RPMI7951 (cell line): Measurements from ENCODE around the gene SCNN1B. TPM values are rescaled to one million over a fixed set of nuclear protein-coding genes. Genes with fewer than 3 reads are reported as not detected.

Experiments used
- DNase-seq: peaks from one replicate; pipeline ENCODE4 v3.0.0-alpha.2; 2012; ENCODE audit warnings: low read depth
- total RNA-seq: library from RNA; depleted of rRNA; stranded (reverse); fragments of >200 nt; shearing (Covaris generic); gene quantifications from 2 replicates; pipeline ENCODE4 v1.2.3, GENCODE V29; 2014; rRNA removed

The SCNN1B gene
- total RNA-seq, 1 experiment from 2014 or later, result not detected

DNA sequence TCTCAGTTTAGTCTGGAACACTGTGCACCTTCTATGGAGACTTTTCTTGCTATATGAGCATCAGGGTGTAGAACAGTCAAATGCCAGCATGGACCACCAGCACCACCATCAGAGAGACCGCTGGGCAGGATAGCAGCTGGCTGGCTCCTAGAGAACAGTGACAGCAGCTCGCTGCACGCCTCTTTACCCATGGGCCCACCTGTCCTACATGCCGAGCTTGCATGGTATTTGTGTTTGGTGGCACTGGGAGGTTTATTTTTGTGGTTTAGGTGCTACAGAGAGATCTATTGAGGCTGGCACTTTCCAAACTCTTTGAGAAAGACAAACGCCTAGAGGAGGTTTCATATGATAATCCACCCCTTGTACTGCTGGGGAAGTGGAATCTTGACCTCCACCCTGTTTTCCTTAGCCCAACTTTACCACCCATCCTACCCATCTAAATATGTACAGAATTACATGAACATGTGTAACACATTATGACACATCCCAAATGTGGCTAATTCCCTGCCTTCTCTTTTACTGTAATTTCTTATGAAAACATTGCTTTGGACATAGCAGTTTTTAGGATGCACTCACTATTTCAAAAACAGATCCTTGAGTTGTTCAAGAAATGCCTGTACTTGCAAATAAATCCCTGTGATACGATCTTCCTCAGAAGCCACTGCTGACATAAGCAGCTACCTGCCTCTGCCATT, 104.6 kb downstream of the SCNN1B start:
- DNase-seq, result no peak

DNA sequence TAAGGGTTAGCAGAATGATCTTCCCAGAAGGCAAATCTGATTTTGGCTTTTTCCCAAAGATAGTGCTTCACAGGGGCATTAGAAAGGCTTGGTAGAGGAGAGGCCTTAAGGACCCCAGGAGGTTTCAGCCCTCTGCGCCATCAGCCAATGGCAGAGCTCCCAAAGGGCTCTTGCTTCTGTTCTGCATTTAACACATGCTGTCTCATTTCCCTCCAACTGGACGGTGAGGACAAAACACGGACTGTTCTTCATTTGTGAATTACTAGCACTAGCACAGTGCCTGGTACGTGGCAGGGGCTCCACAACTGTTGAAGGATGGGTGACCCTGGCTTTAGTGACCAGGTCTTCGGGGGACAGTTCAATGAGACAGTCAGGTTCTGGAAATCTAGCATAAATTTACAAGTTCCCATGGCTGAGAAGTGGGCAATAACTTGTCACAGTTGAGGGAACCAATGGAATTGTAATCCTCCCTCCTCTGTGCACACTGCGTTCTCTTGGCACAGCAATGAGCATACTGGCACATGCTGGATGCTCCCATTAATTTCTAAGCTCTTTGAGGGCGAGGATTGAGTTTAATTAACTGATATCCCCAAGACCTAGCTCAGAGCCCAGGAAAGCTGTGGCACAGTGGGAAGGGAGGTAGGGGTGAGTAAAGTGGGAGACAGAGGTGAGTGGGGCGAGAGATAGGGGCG, 105.5 kb downstream of the SCNN1B start:
- no peak for DNase-seq

- DNase-seq, result no peak
Measured at GRCh38 chr16:23408242-23408822, 106.2 kb downstream of the SCNN1B start.

DNA sequence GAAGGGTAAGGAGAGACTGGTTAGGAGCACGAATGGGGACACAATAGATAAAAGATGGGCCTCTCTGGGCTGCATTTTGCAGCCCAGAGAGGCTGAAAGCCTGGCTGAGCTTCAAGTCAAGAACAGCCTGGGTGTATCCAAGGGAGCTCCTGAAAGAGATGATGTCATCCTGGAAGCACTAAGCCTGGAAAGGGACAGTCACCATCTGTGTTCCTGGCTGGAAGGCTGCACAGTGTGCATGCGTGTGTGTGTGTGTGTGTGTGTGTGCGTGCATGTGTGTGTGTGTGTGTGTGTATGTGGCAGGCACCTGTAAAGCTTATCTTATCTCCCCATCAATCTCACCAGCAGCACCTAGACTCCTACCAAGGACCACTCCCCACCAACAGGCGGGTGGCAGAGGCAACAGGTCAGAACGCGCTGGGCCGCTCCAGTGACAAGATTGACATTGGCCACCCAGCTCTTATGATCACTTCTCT, 106.8 kb downstream of the SCNN1B start:
- peak; percentile 24 for DNase-seq

- no peak for DNase-seq
Measured at GRCh38 chr16:23409522-23409921, 107.4 kb downstream of the SCNN1B start.

DNA sequence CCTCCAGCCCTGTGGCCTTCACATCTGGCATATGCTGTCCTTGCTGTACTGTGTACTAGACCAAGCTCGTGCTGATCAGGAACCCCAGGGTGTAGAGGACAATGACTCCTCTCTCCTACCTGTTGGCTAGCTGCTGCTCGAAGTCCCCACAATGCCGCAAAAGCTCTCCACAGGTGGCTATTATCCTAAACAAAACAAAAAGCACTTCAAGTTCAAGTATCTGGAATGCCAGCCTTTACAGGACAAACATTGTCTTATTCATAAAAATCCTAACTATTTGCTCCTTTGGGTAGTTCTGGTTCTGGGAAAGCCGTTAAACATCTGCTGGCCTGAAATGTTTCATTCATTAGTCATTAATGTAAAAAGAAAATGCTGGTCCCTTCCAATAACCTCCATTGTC, 108.1 kb downstream of the SCNN1B start:
- DNase-seq, result no peak

DNA sequence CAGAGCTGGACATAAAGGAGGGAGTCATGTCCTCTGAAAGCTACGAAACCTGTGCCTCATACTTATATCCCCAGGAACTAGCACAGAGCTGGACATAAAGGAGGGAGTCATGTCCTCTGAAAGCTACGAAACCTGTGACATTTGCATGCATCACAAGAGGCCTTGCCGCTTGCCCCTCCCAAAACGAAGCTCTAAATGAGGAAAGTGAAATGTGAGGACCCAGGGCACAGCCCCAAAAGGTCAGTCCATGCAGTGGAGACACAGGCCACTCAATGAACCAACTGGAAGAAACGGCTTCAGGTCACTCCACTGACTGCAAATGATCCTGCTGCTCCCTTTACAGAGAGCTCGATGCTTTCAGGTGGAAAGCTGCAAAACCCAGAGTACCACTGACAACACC, 112.6 kb downstream of the SCNN1B start:
- DNase-seq, result no peak

DNA sequence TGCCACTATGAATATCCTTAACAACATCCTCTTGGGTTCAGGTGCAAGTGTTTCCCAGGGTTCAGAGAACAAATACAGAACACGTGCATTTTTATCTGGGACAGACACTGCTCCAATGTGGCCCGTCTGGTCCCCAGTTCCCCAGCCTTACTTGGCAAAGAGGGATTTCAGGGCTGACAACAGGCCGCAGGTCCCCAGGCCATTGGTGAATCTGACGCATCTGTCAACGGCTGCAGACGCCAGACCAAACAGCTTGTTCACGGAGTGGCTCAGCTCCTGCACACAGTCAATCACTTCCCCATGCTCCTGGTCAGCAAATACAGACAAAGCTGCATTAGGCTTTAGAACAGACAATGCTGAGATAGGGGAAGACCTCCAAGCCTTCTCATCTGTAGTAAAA, 114.7 kb downstream of the SCNN1B start:
- no peak for DNase-seq

GRCh38 chr16:23420011-23420410, 117.9 kb downstream of the SCNN1B start:
- no peak for DNase-seq

DNA sequence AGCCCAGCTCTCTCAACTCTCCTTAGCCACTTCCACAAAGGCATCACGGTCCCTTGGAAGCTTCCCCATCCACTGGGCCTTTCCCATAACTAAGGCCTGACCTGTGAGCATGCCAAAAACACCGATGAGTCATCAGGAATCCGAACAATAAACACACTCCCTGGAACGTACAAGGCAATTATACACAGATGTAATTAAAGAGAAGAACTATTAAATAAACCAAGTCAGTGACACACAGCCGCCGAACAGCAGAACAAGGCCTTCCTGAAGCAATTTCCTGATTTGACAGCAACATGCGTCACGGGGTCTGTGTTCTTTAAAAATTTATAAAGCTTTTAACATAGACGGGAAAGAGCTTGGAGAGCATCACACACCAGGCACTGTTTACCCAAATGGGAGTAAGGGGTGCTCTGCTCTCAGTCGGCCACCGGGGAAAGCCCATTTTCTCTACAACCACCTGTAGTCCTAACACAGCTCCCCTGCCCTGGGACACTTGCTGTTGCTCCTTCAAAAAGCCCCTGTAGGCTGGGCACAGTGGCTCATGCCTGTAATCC, 121.5 kb downstream of the SCNN1B start:
- peak; percentile 93 for DNase-seq

- DNase-seq, result no peak
Measured at GRCh38 chr16:23424292-23424958, 122.3 kb downstream of the SCNN1B start.

DNA sequence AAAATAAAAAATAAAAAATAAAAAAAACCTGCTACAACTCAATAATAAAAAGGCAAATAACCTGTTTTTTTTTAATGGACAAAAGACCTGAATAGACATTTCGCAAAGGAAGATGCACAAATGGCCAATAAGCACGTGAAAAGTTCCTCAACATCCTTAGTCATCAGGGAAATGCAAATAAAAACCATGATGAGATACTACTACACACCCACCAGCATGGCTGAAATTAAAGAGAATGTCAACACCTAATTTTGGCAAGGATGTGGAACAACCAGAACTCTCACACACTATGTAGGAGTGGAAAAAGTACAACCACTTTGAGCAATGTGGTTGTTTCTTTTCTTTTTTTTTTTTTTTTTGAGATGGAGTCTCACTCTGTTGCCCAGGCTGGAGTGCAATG, 126.2 kb downstream of the SCNN1B start:
- no peak for DNase-seq

Other genes starting within 250 kb of the SCNN1B start
- gene USP31, start 152.8 kb upstream of the SCNN1B start, total RNA-seq, result 5.9 and 6.5 TPM in 2 replicates
- not detected in 2 replicates for gene SCNN1G, start 119.6 kb upstream of the SCNN1B start, total RNA-seq
- 11.2 and 11.9 TPM in 2 replicates for gene COG7, start 150.9 kb downstream of the SCNN1B start, total RNA-seq
- gene GGA2, start 208.2 kb downstream of the SCNN1B start, total RNA-seq, result 8.8 and 9.1 TPM in 2 replicates